ACC112 (cell line): ENCODE results near the gene AASS.

Experiments
- H2AFZ ChIP-seq: fragments of 200-600 bp; sonication (generic); one replicate; pipeline ENCODE4 v1.6.0; 2017; ENCODE audit warnings: antibody characterized with exemption, low read length; ENCODE audit not compliant: unreplicated experiment
- H3K27ac ChIP-seq: fragments of 200-600 bp; sonication (generic); 2 replicates; pipeline ENCODE4 v1.5.1; 2014; ENCODE audit warnings: low read depth, mild to moderate bottlenecking, antibody characterized with exemption, low read length, moderate library complexity
- H3K27me3 ChIP-seq: fragments of 200-600 bp; sonication (generic); 2 replicates; pipeline ENCODE4 v1.6.1; 2014; ENCODE audit warnings: mild to moderate bottlenecking, antibody characterized with exemption, low read length, moderate library complexity, mixed read lengths; ENCODE audit not compliant: insufficient read depth
- H3K36me3 ChIP-seq: fragments of 200-600 bp; sonication (generic); 2 replicates; pipeline ENCODE4 v1.6.1; 2016; ENCODE audit warnings: mild to moderate bottlenecking, antibody characterized with exemption, low read length, moderate library complexity, mixed read lengths; ENCODE audit not compliant: insufficient read depth
- H3K4me1 ChIP-seq: fragments of 200-600 bp; sonication (generic); one replicate; pipeline ENCODE4 v1.6.1; 2016; ENCODE audit warnings: low read length, mixed read lengths; ENCODE audit not compliant: insufficient read depth, unreplicated experiment, control insufficient read depth
- H3K4me3 ChIP-seq: fragments of 200-600 bp; sonication (generic); 2 replicates; pipeline ENCODE4 v1.5.1; 2014; ENCODE audit warnings: mild to moderate bottlenecking, low read depth, low read length
- H3K79me2 ChIP-seq: fragments of 200-600 bp; sonication (generic); one replicate; pipeline ENCODE4 v1.6.0; 2016; ENCODE audit warnings: low read length; ENCODE audit not compliant: control insufficient read depth, unreplicated experiment, insufficient read depth

The AASS gene

GRCh38 chr7:122046402-122046801 lies 97.6 kb downstream of the AASS start:
- H3K79me2 ChIP-seq = no peaks in the 10 kb centered on the region
- H3K27me3 ChIP-seq = no peaks in the 10 kb centered on the region
- H2AFZ ChIP-seq = no peak overlapping the region
- H3K4me1 ChIP-seq = no peaks in the 10 kb centered on the region
- no peaks in the 10 kb centered on the region for H3K36me3 ChIP-seq
- no peak overlapping the region for H3K27ac ChIP-seq
- no peak overlapping the region for H3K4me3 ChIP-seq

- Histone ChIP-seq H3K79me2 (no peaks in the 10 kb centered on the region), H3K27me3 (no peaks in the 10 kb centered on the region), H3K36me3 (no peaks in the 10 kb centered on the region), H2AFZ (no peak overlapping the region), H3K4me3 (no peak overlapping the region), H3K27ac (no peak overlapping the region), H3K4me1 (peaks cover 9% of the 10 kb centered on the region)
Observed at GRCh38 chr7:122040147-122040546, 103.9 kb downstream of the AASS start.

- Histone ChIP-seq H3K79me2 (no peaks in the 10 kb centered on the region), H3K27ac (no peak overlapping the region), H3K27me3 (no peaks in the 10 kb centered on the region), H3K36me3 (no peaks in the 10 kb centered on the region), H3K4me1 (peaks cover 9% of the 10 kb centered on the region), H2AFZ (no peak overlapping the region), H3K4me3 (peak overlapping the region; percentile 34; the same call in 1 of the 2 replicates)
Observed at GRCh38 chr7:122038904-122039303, 105.1 kb downstream of the AASS start.

GRCh38 chr7:122038134-122038533 lies 105.9 kb downstream of the AASS start:
- H3K36me3 ChIP-seq = no peaks in the 10 kb centered on the region

GRCh38 chr7:122035876-122036275 lies 108.2 kb downstream of the AASS start:
- Histone ChIP-seq H3K36me3 (no peaks in the 10 kb centered on the region), H3K27ac (no peak overlapping the region), H3K4me3 (no peak overlapping the region), H3K79me2 (no peaks in the 10 kb centered on the region), H3K4me1 (peaks cover 9% of the 10 kb centered on the region), H2AFZ (no peak overlapping the region), H3K27me3 (no peaks in the 10 kb centered on the region)

More at GRCh38 chr7:122038134-122038533, 105.9 kb downstream of the AASS start:
- H3K27ac ChIP-seq = no peak overlapping the region
- no peak overlapping the region for H2AFZ ChIP-seq
- H3K4me1 ChIP-seq = peaks cover 9% of the 10 kb centered on the region
- H3K79me2 ChIP-seq = no peaks in the 10 kb centered on the region
- no peaks in the 10 kb centered on the region for H3K27me3 ChIP-seq
- no peak overlapping the region for H3K4me3 ChIP-seq

GRCh38 chr7:122033641-122034040 lies 110.4 kb downstream of the AASS start:
- Histone ChIP-seq H3K36me3 (no peaks in the 10 kb centered on the region), H3K27ac (no peak overlapping the region), H3K4me3 (no peak overlapping the region), H3K4me1 (peaks cover 2% of the 10 kb centered on the region), H2AFZ (no peak overlapping the region), H3K79me2 (no peaks in the 10 kb centered on the region), H3K27me3 (no peaks in the 10 kb centered on the region)

GRCh38 chr7:122027058-122027457 lies 117.0 kb downstream of the AASS start:
- Histone ChIP-seq H3K27ac (no peak overlapping the region), H3K36me3 (no peaks in the 10 kb centered on the region), H2AFZ (no peak overlapping the region), H3K79me2 (no peaks in the 10 kb centered on the region), H3K27me3 (no peaks in the 10 kb centered on the region), H3K4me1 (no peaks in the 10 kb centered on the region), H3K4me3 (no peak overlapping the region)
